Testis (tissue), 3 donors: ENCODE measurements around the gene GTF2A1. TPM values are rescaled to one million over a fixed set of nuclear protein-coding genes. Genes with fewer than 3 reads are reported as not detected.

Experiments used
- DNase-seq: peaks from one replicate; pipeline ENCODE4 v3.0.0-alpha.2; 2019
- H3K27ac ChIP-seq, 2 donors: fragments of 200-600 bp; sonication (generic); one replicate each; pipeline ENCODE4 v1.5.1; 2019
- H3K27me3 ChIP-seq: fragments of 200-600 bp; sonication (generic); one replicate; pipeline ENCODE4 v1.5.1; 2019
- H3K36me3 ChIP-seq: fragments of 200-600 bp; sonication (generic); one replicate; pipeline ENCODE4 v1.5.1; 2017; ENCODE audit warnings: low read depth; ENCODE audit errors: missing control alignments
- H3K4me1 ChIP-seq: fragments of 200-600 bp; sonication (generic); one replicate; pipeline ENCODE4 v1.5.1; 2019
- H3K4me3 ChIP-seq, 2 donors: fragments of 200-600 bp; sonication (generic); one replicate each; pipeline ENCODE4 v1.5.1; 2017 to 2019
- H3K9me3 ChIP-seq: fragments of 200-600 bp; sonication (generic); one replicate; pipeline ENCODE4 v1.5.1; 2017
- CTCF ChIP-seq, 3 experiments: fragments of 450-650 bp in 2 of 3; fragments of 200-600 bp in 1 of 3; sonication (generic) in 1 of 3; IDR thresholded peaks; one replicate each; pipeline ENCODE4 v1.5.1; 2016 to 2019; ENCODE audit warnings: antibody characterized with exemption in 3 of 3, mild to moderate bottlenecking in 2 of 3, moderate library complexity in 1 of 3
- POLR2A ChIP-seq: fragments of 450-650 bp; IDR thresholded peaks from one replicate; pipeline ENCODE4 v1.6.1; 2017; ENCODE audit warnings: antibody characterized with exemption, mild to moderate bottlenecking, moderate library complexity
- WGBS, 2 donors: methylation state at CpG; one replicate each; pipeline ENCODE4 v1.1.5; 2018; 5-methylcytosine and 5-hydroxymethylcytosine counted together
- intact Hi-C: fragments of 100-400 bp; cut with DNase I; formaldehyde crosslinking; loops from one replicate; pipeline ENCODE4 v1.15.1; 2023; ENCODE audit warnings: low total_unique reads
- polyA plus RNA-seq: library from polyadenylated mRNA; stranded (reverse); fragments of 350-450 nt; fragmentation: Illumina TruSeq; extraction: RNeasy Lipid Tissue Mini Kit (QIAGEN cat#74804); gene quantifications from one replicate; pipeline ENCODE4 v1.2.3, GENCODE V29; 2014; ENCODE audit warnings: low read depth, low replicate concordance; ENCODE audit not compliant: insufficient read depth
- total RNA-seq, 2 donors: library from RNA; depleted of rRNA; stranded (reverse); fragments of >200 nt; gene quantifications; one replicate each; pipeline ENCODE4 v1.2.3, GENCODE V29; 2016

GTF2A1 gene
- total and polyA plus RNA-seq, 3 donors from 2014 or later: 50.2 to 66.0 (median 52.9) TPM

GRCh38 chr14:81192594-81192993, 28.2 kb downstream of the GTF2A1 start:
- Histone ChIP-seq H3K27me3 (no peaks in the 10 kb centered on the region), H3K4me3 (no peak overlapping the region), H3K27ac (no peak overlapping the region), H3K4me1 (no peaks in the 10 kb centered on the region), H3K9me3 (no peaks in the 10 kb centered on the region), H3K36me3 (no peaks in the 10 kb centered on the region)
- intact Hi-C loops: no loop called here
- DNase-seq: no peak
- TF ChIP-seq POLR2A (no peak), CTCF (IDR thresholded peaks at IDR 0.05) (no peak)
- 94 to 95% methylated on average over 2 of the region's 2 CpGs for WGBS, 2 donors

GRCh38 chr14:81187832-81188522, 32.8 kb downstream of the GTF2A1 start:
- 96 to 97% methylated on average over 5 of the region's 5 CpGs for WGBS, 2 donors
- Histone ChIP-seq H3K27ac (no peak overlapping the region), H3K4me1 (no peaks in the 10 kb centered on the region), H3K27me3 (no peaks in the 10 kb centered on the region), H3K4me3 (no peak overlapping the region), H3K36me3 (no peaks in the 10 kb centered on the region), H3K9me3 (no peaks in the 10 kb centered on the region)
- intact Hi-C loops: no loop called here
- DNase-seq: no peak
- TF ChIP-seq CTCF (IDR thresholded peaks at IDR 0.05) (no peak), POLR2A (no peak)

GRCh38 chr14:81179631-81180030, 41.1 kb downstream of the GTF2A1 start:
- no peak overlapping the region for H3K27ac ChIP-seq
- TF ChIP-seq POLR2A: no peak
- TF ChIP-seq CTCF (IDR thresholded peaks at IDR 0.05): no peak
- no peaks in the 10 kb centered on the region for H3K27me3 ChIP-seq
- no peaks in the 10 kb centered on the region for H3K36me3 ChIP-seq
- intact Hi-C loops: no loop called here
- no peak for DNase-seq
- H3K9me3 ChIP-seq: no peaks in the 10 kb centered on the region
- H3K4me3 ChIP-seq: no peak overlapping the region
- no peaks in the 10 kb centered on the region for H3K4me1 ChIP-seq
- 87 to 90% methylated on average over 2 of the region's 2 CpGs for WGBS, 2 donors

GRCh38 chr14:81178063-81178462, 42.7 kb downstream of the GTF2A1 start:
- intact Hi-C loops: no loop called here
- Histone ChIP-seq H3K9me3 (no peaks in the 10 kb centered on the region), H3K36me3 (no peaks in the 10 kb centered on the region), H3K27ac (peak overlapping the region in 1 of 2 donors; percentile 33), H3K27me3 (no peaks in the 10 kb centered on the region), H3K4me3 (no peak overlapping the region), H3K4me1 (no peaks in the 10 kb centered on the region)
- DNase-seq: no peak
- TF ChIP-seq CTCF (IDR thresholded peaks at IDR 0.05): no peak
- TF ChIP-seq POLR2A: no peak

GRCh38 chr14:81177225-81177624, 43.5 kb downstream of the GTF2A1 start:
- no peak for DNase-seq
- no peak for TF ChIP-seq POLR2A
- no peak for TF ChIP-seq CTCF (IDR thresholded peaks at IDR 0.05)
- no peaks in the 10 kb centered on the region for H3K9me3 ChIP-seq
- H3K27ac ChIP-seq: peak overlapping the region in 1 of 2 donors; percentile 33
- H3K4me3 ChIP-seq: no peak overlapping the region
- intact Hi-C loops: no loop called here
- no peaks in the 10 kb centered on the region for H3K27me3 ChIP-seq
- no peaks in the 10 kb centered on the region for H3K4me1 ChIP-seq
- no peaks in the 10 kb centered on the region for H3K36me3 ChIP-seq
- 88 to 91% methylated on average over 1 of the region's 1 CpG for WGBS, 2 donors
